Posterior cingulate gyrus (tissue), 11 donors: ENCODE results near the gene RARA.
A peak's percentile ranks its signal among the peaks of the same experiment; 100 is the strongest.

Experiments
- DNase-seq, 10 donors: peaks; one replicate each; pipeline versions ENCODE4 v3.0.0 to v3.0.0-alpha.2; 2020 to 2021; ENCODE audit warnings: mixed read lengths in 3 of 10
- intact Hi-C: fragments of 100-400 bp; cut with DNase I; formaldehyde crosslinking; loops from one replicate; pipeline ENCODE4 v1.15.1; 2023

Gene RARA

DNA sequence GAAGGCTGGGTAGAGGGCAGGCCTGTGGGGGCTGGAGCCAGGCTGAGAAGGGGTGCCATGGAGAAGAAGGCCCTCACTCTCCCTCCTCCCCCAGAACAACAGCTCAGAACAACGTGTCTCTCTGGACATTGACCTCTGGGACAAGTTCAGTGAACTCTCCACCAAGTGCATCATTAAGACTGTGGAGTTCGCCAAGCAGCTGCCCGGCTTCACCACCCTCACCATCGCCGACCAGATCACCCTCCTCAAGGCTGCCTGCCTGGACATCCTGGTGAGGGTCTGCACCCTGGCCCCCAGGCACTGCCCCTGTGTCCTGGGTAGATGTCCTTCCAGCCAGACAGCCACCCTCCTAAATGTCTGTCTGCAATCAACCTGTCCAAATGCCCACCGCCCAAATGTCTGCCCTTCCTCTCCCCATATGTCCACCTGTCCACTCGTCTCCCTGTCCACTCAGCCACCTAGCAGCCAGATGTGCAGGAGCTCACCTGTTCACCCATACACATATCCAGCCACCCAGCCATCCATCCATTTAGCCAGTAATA, 43.3 kb downstream of the RARA start:
- intact Hi-C loops, result no loop called here
- DNase-seq, result peak in 1 of 10 donors; percentile 64

DNA sequence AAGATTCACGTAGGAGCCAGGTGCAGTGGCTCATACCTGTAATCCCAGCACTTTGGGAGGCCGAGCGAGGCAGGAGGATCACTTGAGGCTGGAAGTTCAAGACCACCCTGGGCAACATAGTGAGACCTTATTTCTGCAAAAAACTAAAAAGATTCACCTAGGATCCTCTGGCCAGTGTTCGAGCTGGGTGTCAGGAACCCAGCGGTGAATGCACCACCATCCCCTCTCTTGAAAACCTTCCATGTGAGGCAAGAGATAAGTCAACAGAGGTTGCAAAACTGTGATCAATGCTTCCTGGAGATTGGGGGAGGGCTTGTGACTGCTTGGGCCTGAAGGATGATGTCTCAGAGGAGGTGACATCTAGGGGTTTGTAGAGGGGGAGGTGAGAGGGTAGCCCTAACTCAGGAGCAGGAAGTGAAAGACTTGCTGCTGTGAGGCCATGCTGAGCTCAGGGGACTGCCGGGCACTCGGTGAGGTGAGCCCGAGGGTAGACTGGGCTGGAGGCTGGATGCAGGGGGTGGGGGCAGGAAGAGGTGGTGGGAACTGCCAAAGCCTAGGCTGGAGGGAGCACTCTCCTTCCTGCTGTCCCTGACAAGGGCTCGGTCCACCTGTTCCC, 43.9 kb downstream of the RARA start:
- intact Hi-C loops, result no loop called here
- peak in 1 of 10 donors; percentile 23 for DNase-seq

DNA sequence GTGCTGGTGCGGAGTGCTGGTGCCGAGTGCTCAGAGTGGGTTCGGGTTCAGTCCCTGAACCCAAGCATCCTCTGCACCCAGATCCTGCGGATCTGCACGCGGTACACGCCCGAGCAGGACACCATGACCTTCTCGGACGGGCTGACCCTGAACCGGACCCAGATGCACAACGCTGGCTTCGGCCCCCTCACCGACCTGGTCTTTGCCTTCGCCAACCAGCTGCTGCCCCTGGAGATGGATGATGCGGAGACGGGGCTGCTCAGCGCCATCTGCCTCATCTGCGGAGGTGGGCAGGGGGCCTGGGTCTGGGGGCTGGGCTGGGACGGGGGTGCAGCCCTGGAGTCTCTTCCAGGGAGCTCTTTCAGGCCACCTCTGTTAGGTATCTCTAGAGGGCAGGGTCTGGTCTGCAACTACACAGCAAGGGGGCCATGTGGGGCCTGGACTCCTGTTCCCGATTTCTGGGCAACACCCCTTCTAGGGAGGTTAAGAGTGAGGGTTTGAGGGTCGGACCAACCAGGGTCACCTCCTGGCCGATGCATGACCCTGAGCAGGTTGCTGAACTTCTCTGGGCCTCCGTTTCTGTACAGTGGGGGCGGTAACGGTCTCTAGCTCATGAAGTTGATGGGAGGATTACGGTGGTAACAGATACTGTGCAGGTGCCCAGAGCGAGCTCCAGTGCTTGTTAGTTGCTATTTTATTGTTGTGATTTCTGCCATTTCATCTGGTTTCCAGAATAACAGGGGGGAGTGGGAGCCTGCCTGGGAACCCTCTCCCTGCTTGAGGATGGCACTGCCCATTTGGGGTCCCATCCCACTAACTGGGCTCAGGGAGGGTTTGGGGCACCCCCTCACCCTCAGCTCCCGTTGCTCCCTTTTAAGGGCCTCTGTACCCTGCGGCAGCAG, 45.5 kb downstream of the RARA start:
- intact Hi-C loops, result loop anchor here (1.0 kb wide), 1 partner anchor 51 kb away; no protein-coding TSS in a partner anchor
- DNase-seq, result peak in 1 of 10 donors; percentile 51

DNA sequence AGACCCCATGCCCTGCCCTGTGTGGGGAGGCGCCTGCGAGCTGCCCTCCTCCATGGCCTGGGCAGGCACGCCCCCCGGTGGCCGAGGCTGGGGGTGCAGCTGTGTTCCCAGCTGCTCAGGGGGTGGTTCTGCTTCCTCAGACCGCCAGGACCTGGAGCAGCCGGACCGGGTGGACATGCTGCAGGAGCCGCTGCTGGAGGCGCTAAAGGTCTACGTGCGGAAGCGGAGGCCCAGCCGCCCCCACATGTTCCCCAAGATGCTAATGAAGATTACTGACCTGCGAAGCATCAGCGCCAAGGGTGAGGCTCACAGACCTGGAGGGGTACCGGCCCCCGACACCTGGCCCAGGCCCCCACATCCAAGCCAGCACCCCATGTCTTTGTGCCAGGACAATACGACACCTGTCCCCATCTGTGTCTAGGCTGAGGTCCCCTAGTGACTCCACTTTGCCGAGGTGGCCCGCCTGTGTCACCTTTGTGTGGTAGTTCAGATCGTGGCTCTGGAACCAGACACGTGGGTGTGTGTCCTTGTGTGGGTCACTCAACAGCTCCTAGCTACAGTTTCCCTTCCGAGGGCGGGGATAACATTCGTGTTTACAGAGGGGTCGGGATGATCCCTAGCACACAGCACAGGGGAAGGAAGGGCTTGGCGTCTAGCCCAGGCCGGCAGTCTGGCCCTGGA, 46.3 kb downstream of the RARA start:
- peak in 9 of 10 donors; percentile 51 to 96 (median 77) for DNase-seq
- intact Hi-C loops, result loop anchor here (1.0 kb wide), 1 partner anchor 52 kb away; no protein-coding TSS in a partner anchor

GRCh38 chr17:40355804-40356758, 47.1 kb downstream of the RARA start:
- intact Hi-C loops, result loop anchor here (1.0 kb wide), 1 partner anchor 53 kb away; no protein-coding TSS in a partner anchor
- no peak for DNase-seq

DNA sequence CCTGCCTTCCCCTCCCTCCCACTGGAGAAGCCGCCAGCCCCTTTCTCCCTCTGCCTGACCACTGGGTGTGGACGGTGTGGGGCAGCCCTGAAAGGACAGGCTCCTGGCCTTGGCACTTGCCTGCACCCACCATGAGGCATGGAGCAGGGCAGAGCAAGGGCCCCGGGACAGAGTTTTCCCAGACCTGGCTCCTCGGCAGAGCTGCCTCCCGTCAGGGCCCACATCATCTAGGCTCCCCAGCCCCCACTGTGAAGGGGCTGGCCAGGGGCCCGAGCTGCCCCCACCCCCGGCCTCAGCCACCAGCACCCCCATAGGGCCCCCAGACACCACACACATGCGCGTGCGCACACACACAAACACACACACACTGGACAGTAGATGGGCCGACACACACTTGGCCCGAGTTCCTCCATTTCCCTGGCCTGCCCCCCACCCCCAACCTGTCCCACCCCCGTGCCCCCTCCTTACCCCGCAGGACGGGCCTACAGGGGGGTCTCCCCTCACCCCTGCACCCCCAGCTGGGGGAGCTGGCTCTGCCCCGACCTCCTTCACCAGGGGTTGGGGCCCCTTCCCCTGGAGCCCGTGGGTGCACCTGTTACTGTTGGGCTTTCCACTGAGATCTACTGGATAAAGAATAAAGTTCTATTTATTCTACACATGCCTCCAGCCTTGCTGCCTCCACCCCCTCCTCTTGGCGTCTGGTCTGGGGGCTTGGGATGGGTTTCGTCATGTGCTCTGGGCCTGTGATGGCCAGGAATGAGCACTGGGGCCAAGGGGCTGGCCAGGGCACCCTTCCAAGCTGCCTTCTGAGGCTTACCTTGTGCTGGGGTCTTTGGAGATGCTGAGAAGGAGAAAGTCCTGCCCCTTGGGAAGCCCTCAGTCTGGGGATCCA, 48.3 kb downstream of the RARA start:
- DNase-seq, result peak in 1 of 10 donors; percentile 62
- intact Hi-C loops, result no loop called here

DNA sequence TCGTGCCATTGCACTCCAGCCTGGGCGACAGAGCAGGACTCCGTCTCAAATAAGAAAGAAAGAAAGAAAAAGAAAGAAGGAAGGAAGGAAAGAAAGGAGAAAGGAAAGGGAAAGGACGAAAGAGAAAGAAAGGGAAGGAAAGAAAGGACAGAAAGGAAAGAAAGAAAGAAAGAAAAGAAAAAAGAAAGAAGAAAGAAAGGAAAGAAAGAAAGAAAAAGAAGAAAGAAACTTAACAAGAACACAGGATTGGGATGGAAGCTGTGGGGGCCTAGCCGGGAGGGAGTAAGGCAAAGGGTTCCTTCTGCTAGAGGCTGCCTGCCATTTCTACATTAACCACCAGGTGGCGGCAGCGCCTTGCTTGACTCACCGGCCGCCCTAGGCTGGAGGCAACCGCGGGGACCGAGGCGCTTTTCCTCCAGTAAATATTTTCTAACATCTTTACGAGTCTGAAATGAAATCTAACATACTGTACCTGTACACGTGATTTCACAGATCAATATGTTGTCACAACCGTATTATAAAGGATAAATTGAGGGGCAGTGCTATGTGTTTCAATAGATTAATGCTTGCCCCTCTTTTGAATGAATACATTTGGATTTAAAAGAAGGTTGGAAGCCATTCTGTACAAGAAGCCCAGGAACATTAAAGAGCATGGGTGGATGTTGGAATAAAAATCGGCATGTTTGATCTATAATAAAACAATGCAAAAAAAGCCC, 49.5 kb downstream of the RARA start:
- DNase-seq, result peak; percentile 81 to 98 (median 94)
- intact Hi-C loops, result loop anchor here (1.0 to 2.0 kb wide), 2 partner anchors 56 to 175 kb away; no protein-coding TSS in a partner anchor

- intact Hi-C loops, result no loop called here
Measured at GRCh38 chr17:40360091-40360490, 51.1 kb downstream of the RARA start.

DNA sequence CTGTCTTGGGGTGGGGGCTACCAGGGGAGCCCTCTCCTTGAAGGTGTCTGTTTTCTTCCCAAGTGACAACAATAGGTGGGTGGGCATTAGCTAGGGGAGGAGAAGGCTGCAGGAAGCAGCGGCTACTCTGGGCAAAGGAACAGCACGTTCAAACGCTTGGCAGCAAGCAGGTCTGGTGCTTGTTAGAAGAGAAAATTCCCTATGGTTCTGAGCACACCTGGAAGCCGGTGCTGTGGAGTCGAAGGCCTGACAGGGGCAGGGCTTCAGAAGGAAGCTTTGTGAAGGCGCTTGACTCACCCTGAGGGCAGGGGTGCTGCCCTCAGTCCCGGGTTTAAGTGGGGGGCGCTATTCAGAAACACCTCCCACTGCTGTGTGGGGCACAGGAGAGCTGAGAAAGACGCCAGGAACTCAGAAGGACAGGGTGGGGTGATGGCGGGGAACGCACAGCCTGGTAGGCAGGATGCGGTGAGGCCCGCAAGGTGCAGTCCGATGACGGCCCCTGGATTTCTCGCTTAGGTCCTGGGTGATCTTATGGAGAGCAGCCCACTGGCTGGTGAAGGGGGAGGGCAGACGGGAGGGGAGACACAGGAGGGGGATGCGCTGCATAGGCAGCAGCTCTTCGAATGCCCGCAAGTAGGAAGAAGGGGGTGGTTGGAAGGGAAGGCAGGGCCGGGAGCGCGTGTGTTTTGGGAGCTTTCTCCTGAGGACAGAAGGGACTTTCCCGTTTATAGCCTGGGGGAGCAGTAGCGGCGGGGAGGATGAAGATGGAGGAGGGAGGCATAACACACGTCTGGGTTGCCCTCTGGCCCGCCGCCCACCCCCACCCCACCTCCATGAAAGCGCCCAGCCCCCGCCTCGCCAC, 52.3 kb downstream of the RARA start:
- DNase-seq, result peak in 1 of 10 donors; percentile 62
- intact Hi-C loops, result no loop called here

More at GRCh38 chr17:40360091-40360490, 51.1 kb downstream of the RARA start:
- DNase-seq, result peak in 2 of 10 donors; percentile 48 to 56

DNA sequence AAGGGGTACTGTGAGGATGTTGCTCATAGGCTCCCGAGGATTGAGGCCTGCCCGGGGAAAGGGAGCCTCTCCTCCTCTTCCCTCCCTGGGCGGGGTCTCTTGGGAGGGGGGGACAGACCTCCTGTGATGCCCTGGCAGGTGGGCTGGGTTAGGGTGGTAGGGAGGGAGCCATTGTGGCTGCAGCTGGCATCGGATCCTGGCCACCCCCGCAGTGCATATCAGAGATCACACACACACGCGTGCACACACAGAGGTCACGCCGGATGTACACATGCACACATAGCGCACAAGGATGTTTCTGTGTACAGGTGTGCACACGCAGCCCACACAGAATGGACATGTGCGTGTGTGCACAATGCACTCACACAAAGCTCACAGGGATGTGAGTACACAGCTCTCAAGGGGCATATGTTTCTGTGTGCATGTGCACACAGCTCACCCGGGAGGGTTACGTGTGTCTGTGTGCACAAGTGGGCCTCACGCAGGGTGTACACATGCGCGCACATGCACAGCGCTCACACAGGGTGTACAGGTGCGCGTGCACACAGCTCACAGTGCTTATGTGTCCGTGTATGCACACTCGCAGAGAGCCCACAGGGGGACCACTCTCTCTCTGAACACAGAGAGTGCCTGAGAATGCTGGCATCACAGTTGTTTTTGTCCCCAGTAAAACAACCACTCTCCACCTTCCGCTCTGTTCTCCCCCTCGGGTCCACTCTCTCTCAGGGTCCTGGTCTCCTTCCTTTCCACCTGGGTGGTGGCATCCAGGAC, 53.1 kb downstream of the RARA start:
- intact Hi-C loops, result no loop called here
- DNase-seq, result peak in 1 of 10 donors; percentile 23

DNA sequence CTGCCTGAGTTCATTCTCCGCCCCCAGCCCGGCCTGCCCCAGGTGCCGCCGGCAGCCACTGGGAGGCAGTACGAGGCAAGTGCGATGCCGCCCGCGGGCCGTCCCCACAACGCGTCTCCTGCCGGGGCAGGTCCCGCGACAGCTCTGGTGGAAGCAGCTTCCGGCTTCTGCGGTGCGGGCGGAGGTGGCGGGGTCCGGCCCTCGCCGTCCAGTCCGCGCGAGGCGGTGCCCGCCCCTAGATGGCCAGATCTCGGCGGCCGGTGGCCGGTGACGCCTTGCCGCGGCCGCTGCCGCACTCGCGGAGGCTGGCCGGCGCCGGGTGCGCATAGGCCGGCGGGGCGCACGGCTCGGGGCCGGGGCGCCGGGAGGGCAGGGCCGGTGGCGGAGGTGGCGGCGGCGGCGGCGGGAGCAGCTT, 53.7 kb downstream of the RARA start:
- DNase-seq, result peak in 2 of 10 donors; percentile 76 to 88

DNA sequence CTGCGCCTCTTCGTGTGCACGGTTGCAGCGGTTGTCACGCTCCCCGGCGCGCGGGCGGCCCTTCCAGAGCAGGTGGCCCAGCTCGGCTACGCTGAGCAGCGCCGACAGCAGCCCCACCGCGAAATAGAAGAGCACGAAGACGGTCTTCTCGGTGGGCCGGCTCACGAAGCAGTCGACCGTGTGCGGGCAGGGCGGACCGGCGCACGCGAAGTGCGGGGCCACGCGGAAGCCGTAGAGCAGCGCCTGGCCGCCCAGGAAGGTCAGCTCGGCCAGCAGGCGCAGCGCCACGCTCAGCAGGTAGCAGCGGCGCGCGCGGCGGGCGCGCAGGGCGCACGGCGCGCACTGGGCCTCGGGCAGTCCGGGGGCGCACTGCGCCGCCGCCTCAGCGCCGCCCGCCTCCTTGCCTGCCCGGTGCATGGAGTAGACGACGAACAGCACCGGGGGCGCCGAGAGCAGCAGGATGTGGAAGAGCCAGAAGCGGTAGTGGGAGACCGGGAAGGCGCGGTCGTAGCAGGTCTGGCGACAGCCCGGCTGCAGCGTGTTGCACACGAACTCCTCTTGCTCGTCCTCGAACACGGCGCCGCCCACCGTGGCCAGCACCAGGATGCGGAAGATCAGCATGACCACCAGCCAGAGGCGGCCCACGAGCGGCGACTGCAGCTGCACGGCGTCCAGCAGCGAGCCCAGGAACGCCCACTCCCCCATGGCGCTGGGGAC, 54.3 kb downstream of the RARA start:
- intact Hi-C loops, result no loop called here
- peak in 3 of 10 donors; percentile 30 to 83 (median 76) for DNase-seq

More for the DNA sequence above, 53.7 kb downstream of the RARA start:
- intact Hi-C loops, result no loop called here

DNA sequence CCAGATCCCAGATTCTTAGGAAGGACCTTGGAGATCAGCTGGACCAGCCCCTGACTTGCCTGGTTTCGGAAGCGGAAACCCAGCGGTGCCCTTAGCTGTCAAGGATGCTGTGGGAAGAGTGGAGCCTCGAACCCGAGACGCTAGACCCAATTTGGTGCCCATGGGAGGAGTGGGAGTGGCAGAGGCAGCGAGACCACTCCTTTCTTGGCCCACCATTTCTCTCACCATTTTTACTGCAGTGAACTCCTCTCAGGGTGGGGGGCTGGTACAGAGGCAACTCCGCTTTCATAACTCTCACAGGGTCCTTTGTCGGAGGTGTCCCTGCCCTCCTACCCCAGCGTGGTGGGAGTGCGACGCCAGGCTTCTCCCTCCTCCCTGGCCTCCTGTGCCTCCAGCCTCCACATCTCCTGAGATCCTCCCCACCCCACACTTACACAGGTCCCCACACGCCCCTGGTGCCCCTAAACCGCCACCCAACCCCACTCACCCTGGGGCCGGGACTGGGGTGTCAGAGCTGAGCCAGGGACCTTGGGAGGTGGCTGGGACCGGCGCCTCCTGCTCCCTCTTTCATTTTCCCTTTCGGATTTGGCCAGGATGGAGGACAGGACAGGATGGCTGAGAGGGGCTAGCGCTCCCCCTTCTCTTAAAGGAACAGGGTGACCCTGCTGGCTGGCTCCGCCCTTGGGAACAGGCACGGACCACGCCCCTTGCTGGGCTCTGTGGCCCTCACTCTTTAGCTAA, 55.3 kb downstream of the RARA start, which contains the start of gene GJD3:
TSS of gene GJD3 (minus strand) at position 617 of the 741 bp plus-strand sequence. CDS start 922 bp downstream, outside the sequence.
- intact Hi-C loops, result no loop called here
- DNase-seq, result peak in 4 of 10 donors; percentile 16 to 75 (median 52)

DNA sequence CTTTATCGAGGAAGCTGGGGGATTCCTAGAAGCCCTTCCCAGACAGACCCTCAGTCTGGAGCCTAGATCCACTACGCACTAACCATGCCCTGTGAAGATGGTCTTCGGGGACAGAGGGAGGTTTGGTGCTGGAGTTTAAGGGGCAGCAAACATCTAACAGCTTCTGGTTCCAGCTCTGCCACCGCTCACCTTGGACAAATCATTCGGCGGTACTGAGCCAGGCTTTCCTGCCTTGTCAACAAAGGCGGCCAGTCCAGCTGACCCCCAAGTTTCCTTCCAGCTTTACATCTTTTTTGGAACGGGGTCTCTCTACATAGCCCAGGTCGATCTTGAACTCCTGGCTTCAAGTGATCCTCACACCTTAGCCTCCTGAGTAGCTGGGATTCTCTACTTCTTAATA, 55.9 kb downstream of the RARA start:
- intact Hi-C loops, result no loop called here
- peak in 3 of 10 donors; percentile 9 to 65 (median 35) for DNase-seq
